GM21390 (cell line): ENCODE measurements around the gene PHETA2.
"Not testable (repeated sequence)": the region's sequence is repeated elsewhere in the genome, so short reads cannot be mapped to it uniquely, and the experiment has no call there.

Source experiments
- ATAC-seq: cut with Tn5 transposase; IDR thresholded peaks from one replicate; pipeline ENCODE4 v1.9.1; 2021; ENCODE audit not compliant: unreplicated experiment

Gene PHETA2

DNA sequence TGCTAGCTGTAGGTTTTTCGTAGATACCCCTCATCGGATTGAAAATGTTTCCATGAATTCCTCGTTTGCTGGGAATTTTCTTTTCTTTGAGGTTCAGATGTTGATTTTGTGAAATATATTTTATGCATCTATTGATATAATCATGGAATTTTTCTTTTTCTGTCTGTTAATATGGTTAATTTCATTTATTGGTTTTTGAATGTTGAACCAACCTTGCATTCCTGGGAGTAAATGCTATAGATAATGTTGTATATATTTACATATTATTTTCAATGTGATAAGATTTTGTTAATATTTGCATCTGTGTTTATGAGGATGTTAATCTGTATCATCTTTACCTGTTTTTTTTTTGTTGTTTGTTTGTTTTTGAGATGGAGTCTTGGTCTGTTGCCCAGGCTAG, 27.2 kb downstream of the PHETA2 start:
- ATAC-seq, result no peak

DNA sequence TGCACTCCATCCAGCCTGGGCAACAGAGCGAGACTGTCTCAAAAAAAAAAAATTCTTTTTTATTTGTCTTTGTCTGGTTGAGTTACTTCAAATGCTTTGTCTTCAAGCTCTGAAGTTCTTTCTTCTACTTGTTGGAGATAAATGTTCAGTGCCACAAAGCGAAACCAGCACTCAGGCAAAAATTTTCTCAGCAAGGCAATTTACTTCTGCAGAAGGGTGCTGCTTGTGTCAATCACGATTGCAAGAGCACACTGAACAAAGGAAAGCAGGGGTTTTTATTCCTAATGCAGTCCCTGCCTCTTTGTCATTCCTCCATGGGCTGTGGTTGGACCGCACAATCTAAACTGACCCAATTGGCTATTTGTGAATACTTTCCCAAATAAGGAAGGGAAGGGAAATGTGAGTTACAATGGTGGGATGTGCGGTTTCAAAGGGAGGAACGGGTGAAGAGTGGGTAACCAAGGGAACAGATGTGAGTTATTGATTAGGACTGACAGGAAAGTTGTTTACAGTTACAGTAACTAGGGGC, 30.3 kb downstream of the PHETA2 start:
- not testable (repeated sequence) for ATAC-seq

DNA sequence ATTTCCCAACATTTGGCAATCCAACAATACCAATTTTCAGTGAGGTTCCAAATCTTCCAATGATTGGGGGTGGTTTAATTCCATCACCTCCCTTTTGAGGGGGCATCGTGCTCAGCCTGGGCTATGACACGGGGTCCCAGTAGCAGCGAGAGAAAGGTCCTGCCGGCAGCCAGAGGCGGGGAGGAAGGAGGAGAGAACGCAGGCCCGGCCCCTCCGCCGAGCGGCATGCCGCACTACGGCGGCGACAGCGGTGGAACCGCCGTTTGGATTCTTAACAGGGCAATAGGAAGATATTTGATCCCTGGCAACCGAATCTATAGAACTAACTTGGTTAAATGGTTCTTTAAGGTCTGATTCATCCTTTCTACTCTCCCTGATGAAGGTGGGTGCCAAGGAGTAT, 34.8 kb downstream of the PHETA2 start:
- ATAC-seq, result no peak

DNA sequence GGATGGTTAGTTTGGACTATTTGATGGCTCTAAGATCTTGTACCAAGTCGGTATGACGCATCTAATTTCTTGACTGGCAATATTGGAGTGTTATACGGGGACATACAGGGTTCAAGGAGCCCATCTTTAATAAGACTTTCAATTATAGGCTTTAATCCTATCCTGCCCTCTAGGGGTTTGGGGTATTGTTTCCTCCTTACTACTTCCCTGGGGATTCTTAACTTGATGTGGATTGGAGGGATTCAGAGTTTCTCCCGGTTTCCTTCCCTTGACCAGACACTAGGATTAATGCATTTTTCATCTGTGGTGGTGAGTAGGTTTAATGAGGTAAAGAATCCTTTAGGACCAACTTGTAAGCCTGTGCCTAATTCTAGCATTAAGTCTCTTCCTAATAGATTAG, 37.8 kb downstream of the PHETA2 start:
- no peak for ATAC-seq

DNA sequence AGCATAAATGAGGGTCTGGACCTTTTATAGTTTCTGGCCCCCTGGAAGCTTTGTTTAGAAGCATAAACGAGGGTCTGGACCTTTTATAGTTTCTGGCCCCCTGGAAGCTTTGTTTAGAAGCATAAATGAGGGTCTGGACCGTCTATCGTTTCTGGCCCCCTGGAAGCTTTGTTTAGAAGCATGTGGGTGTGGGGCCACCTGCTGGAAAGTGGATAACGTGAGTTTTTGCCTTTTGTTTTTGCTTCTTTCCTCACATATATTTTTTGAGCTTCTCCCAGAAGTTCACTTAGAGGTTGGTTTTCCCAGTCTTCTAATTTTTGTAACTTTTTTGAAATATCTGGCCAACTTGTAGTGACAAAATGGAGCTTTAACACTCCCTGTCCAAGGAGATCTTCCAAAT, 38.7 kb downstream of the PHETA2 start:
- ATAC-seq, result not testable (repeated sequence)

DNA sequence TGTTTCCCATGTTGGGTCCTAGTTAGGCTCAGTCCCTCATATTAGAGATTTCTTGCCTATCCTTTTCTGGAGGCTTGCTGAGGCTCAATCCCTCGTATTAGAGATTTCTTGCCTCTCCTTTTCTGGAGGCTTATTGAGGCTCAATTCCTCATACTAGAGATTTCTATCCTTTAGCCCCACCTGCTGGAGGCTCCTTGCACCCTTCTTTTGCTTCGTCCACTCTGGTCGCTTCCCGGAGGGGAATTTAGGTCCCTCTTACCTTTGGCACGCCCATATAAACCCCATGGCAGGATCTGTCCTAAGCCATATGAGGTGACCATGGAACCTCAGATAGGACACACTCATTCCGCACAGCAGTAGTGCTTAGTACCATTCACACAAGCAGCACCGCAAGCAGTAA, 40.7 kb downstream of the PHETA2 start:
- no peak for ATAC-seq

DNA sequence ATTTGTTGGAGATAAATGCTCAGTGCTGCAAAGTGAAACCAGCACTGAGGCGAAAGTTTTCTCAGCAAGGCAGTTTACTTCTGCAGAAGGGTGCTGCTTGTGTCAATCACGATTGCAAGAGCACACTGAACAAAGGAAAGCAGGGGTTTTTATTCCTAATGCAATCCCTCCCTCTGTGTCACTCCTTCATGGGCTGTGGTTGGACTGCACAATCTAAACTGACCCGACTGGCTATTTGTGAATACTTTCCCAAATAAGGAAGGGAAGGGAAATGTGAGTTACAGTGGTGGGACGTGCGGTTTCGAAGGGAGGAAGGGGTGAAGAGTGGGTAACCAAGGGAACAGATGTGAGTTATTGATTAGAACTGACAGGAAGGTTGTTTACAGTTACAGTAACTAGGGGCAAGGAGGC, 41.4 kb downstream of the PHETA2 start:
- not testable (repeated sequence) for ATAC-seq

DNA sequence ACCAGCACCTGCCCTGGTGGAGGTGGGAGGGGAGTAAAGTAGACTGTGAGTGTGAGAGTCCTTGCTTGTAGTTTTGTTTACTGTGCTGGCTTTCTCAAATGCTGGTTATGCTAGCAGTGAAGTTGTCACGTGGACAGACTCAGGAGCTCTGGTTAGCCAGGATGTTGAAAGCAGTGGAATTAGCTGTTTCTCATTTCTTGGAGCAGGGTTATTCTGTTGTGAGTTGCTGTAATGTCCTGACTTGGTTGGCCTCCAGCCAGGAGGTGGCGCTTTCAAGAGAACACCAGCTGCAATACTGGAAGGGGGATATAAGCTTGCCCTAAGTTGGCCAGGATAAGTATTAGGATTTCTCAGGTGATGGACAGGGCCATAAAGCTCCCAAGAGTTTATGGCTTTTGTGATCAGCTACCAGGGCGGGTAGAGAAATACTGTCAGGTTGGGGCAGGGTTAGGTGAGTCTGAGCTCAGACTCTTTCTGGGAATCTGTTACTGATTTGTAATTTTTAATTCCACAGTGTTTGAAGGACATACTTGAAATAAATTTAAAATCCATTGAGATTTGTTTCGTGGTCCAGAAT, 42.9 kb downstream of the PHETA2 start:
- no peak for ATAC-seq

DNA sequence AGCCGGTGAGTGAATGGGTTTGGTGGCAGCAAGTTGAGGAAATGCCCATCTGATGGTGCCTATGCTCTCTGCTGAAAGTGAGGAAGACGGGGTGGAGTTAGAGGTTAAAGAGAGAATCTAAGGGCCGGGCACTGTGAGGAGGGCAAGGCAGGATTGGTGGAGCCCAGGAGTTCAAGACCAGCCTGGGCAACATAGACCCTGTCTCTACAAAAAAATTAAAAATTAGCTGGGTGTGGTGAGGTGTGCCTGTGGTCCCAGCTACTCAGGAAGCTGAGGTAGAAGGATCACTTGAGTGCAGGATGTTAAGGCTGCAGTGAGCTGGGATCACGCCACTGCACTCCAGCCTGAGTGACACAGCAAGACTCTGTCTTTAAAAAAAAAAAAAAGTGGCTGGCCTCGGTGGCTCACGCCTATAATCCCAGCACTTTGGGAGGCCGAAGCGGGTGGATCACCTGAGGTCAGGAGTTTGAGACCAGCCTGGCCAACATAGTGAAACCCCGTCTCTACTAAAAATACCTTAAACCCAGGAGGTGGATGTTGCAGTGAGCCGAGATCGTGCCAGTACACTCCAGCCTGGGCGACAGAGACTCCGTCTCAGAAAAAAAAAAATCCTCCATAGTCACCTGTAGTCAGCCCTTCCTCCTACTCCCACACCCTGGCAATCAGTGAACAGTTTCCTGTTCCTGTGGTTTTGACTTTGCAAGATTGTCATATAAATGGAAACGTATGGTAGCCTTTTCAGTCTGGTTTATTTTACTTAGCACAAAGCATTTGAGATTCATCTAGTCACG, 46.4 kb downstream of the PHETA2 start:
- not testable (repeated sequence) for ATAC-seq

DNA sequence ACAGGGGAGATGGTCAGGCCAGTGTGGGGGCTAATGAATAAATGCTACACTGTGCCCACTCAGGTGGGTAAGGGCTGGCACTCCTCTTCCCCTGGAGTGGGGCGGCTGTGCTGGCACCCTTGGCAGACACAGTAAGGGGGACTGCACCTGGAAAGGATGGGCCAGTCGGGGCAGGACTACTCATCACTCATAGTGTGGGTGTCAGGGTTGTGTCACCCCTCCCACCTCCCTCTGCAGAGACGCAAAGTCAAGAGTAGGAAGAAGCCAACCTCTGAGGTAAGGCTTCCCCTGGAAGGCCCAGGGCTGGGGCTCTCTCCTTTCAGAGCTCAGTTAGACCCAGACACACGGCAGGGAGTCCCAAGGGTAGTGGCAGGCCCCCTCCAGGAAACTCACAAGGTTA, 49.5 kb downstream of the PHETA2 start:
- ATAC-seq, result not testable (repeated sequence)

DNA sequence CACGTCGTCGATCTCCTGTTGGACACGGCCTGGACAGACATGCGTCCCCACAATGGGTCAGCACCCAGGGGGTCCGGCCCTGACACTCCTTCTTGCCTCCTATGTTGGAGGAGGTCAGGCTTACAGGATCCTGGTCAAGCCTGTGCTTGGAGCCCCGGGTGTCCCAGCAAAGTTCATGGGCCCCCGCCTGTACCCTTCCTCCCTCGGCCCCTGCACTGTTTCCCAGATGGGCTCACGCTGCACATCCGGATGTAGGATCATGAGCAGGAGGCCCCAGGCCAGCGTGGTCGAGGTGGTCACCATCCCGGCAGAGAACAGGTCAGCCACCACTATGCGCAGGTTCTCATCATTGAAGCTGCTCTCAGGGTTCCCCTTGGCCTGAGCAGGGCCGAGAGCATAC, 53.6 kb downstream of the PHETA2 start:
- ATAC-seq, result no peak

DNA sequence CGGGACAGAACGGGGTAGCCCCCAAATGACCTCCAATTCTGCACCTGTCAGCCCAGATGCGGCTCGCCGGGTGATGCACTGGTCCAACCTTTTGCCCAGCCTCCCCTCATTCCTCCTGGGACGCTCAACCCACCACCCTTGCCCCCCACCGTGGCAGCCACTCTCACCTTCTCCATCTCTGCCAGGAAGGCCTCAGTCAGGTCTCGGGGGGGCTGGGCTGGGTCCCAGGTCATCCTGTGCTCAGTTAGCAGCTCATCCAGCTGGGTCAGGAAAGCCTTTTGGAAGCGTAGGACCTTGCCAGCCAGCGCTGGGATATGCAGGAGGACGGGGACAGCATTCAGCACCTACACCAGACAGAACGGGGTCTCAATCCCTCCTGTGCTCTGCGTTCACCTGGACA, 54.0 kb downstream of the PHETA2 start:
- ATAC-seq, result not testable (repeated sequence)
